ENCODE data around the gene DLEU7.

The DLEU7 gene

DNA sequence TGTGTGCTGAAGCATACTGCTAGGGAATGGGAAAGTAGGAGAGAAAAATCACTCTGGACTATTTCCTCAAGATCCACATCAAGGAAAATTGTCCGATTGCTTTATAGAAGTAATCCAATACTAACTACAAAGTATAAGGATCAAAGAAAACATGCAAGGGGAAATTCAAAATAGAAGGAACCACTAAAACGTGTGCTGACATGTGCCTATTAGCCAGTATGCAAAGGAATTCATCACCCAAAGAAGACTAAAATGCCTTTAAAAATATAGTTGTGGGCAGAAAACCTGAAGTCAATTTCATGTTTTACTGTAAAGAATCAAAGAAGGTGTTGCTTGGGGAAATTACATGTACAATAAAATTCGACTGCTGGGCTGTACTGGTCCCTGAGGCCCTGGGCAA is 14.3 kb downstream of the DLEU7 start:
- H3K36me3 Mint-ChIP-seq = peaks cover 5% of the 10 kb centered on the region

DNA sequence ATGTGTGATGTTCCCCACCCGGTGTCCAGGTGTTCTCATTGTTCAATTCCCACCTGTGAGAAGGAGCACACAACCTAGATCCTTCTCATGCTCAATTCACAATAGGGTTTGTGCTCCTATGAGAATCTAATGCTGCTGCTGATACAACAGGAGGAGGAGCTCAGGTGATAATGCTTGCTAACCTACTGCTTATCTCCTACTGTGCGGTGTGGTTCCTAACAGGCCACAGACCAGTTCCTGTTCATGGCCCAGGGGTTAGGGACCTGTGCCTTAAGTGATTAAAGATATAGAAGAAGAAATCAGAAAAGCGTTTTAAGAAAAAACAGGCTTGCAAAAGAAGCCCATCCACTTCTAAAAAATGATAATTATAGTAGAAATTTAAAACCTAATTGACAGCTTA is 17.5 kb downstream of the DLEU7 start:
- no peak overlapping the region for H3K27ac Mint-ChIP-seq
- H3K36me3 Mint-ChIP-seq = no peaks in the 10 kb centered on the region
- no peaks in the 10 kb centered on the region for H3K4me1 Mint-ChIP-seq (ENCODE audit: low read depth)
- no peak overlapping the region for H3K4me3 Mint-ChIP-seq
- no peaks in the 10 kb centered on the region for H3K9me3 Mint-ChIP-seq (ENCODE audit: low read depth)
- H3K27me3 Mint-ChIP-seq = no peaks in the 10 kb centered on the region

More for the DNA sequence above, 14.3 kb downstream of the DLEU7 start:
- Mint-ChIP-seq H3K27me3 (no peaks in the 10 kb centered on the region), H3K27ac (no peak overlapping the region), H3K4me3 (no peak overlapping the region), H3K4me1 (ENCODE audit: low read depth) (peaks cover 1% of the 10 kb centered on the region), H3K9me3 (ENCODE audit: low read depth) (no peaks in the 10 kb centered on the region)

DNA sequence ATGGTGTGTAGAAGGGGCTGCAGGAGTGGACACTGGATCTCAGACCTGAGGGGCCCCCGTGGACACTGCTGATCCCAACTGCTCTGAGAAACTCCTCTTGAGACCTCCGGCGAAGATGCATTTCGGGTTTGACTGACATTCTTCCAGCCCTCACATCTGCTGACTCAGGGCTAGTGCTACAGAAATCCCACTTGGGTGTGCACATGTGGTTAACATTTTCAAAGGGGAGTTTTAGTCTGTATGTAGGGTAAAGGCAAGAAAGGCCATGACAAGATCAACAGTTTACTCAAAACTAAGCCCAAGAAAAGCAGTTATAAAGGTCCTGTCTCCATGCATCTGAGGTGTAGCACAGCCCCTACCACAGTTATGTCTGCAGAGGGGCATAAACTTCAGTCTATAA is 31.2 kb downstream of the DLEU7 start:
- Mint-ChIP-seq H3K4me1 (ENCODE audit: low read depth) (no peaks in the 10 kb centered on the region), H3K36me3 (peaks cover 3% of the 10 kb centered on the region), H3K9me3 (ENCODE audit: low read depth) (no peaks in the 10 kb centered on the region), H3K4me3 (no peak overlapping the region), H3K27me3 (peaks cover 4% of the 10 kb centered on the region), H3K27ac (no peak overlapping the region)

GRCh38 chr13:50810998-50811397 is 32.5 kb downstream of the DLEU7 start:
- Mint-ChIP-seq H3K36me3 (peaks cover 3% of the 10 kb centered on the region), H3K4me1 (ENCODE audit: low read depth) (no peaks in the 10 kb centered on the region), H3K4me3 (no peak overlapping the region), H3K27me3 (peaks cover 4% of the 10 kb centered on the region), H3K27ac (no peak overlapping the region), H3K9me3 (ENCODE audit: low read depth) (no peaks in the 10 kb centered on the region)

GRCh38 chr13:50810468-50810867 is 33.0 kb downstream of the DLEU7 start:
- Mint-ChIP-seq H3K9me3 (ENCODE audit: low read depth) (peaks cover 3% of the 10 kb centered on the region), H3K27ac (no peak overlapping the region), H3K27me3 (peaks cover 4% of the 10 kb centered on the region), H3K4me3 (no peak overlapping the region), H3K36me3 (peaks cover 3% of the 10 kb centered on the region), H3K4me1 (ENCODE audit: low read depth) (no peaks in the 10 kb centered on the region)

DNA sequence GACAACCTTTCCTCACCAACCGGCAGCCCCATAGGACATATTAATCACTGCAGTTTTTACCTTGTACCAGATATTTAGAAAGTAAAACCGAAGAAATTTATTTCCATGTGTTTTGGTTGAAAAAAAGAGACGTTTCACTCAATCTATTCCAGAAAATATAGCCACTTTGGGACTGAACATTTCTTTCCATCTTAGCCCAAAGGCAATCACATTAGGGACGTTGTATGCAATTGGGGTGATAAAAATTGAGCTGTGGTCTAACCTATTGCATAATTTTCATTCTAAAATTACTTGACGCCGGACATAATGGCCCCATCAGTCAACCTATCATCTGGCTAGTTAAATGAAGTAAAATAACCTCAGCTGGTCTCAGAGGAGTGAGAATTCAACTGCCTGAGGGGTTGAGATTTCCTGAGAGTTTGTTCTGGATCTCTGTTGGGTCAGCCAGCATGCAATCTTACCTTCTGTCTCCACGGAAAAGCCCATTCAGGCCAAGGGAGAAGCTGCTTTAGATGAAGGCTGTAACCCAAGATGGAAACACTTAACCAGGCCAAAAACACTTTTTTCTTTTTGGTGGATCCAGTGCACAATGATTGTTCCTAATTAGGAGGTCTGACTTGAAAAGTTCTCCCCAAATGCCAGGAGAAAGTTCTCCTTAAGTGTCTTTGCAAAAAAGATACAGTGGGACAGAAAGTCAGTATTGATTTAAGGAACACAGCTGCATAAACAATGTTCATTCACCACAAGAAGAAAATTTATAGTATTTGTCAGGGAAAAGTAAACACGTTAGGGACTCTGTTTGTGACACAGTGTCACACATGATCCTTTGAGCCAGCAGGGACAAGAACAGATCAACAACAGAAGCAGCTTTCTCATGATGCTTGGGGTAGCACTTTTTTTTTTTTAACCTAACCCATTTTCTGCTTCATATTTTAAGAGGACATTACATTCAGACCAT is 34.1 kb downstream of the DLEU7 start:
- H3K27ac Mint-ChIP-seq = no peak overlapping the region

GRCh38 chr13:50805805-50806204 is 37.7 kb downstream of the DLEU7 start:
- Mint-ChIP-seq H3K36me3 (peaks cover 3% of the 10 kb centered on the region), H3K4me1 (ENCODE audit: low read depth) (peaks cover 3% of the 10 kb centered on the region), H3K27ac (no peak overlapping the region), H3K9me3 (ENCODE audit: low read depth) (peaks cover 4% of the 10 kb centered on the region), H3K4me3 (no peak overlapping the region), H3K27me3 (peaks cover 3% of the 10 kb centered on the region)

More for the DNA sequence above, 34.1 kb downstream of the DLEU7 start:
- peaks cover 4% of the 10 kb centered on the region for H3K27me3 Mint-ChIP-seq
- H3K9me3 Mint-ChIP-seq (ENCODE audit: low read depth) = peaks cover 4% of the 10 kb centered on the region
- H3K4me3 Mint-ChIP-seq = no peak overlapping the region
- H3K36me3 Mint-ChIP-seq = peaks cover 3% of the 10 kb centered on the region
- no peaks in the 10 kb centered on the region for H3K4me1 Mint-ChIP-seq (ENCODE audit: low read depth)

GRCh38 chr13:50801087-50801931 is 42.2 kb downstream of the DLEU7 start:
- no peaks in the 10 kb centered on the region for H3K27me3 Mint-ChIP-seq
- peaks cover 3% of the 10 kb centered on the region for H3K4me1 Mint-ChIP-seq (ENCODE audit: low read depth)
- no peaks in the 10 kb centered on the region for H3K36me3 Mint-ChIP-seq
- H3K4me3 Mint-ChIP-seq = no peak overlapping the region
- H3K27ac Mint-ChIP-seq = no peak overlapping the region
- peaks cover 4% of the 10 kb centered on the region for H3K9me3 Mint-ChIP-seq (ENCODE audit: low read depth)

- no peak overlapping the region for H3K27ac Mint-ChIP-seq
- no peaks in the 10 kb centered on the region for H3K36me3 Mint-ChIP-seq
- no peak overlapping the region for H3K4me3 Mint-ChIP-seq
- H3K9me3 Mint-ChIP-seq (ENCODE audit: low read depth) = no peaks in the 10 kb centered on the region
- H3K4me1 Mint-ChIP-seq (ENCODE audit: low read depth) = peaks cover 3% of the 10 kb centered on the region
- no peaks in the 10 kb centered on the region for H3K27me3 Mint-ChIP-seq
Measured at GRCh38 chr13:50800091-50800739, 43.3 kb downstream of the DLEU7 start.

DNA sequence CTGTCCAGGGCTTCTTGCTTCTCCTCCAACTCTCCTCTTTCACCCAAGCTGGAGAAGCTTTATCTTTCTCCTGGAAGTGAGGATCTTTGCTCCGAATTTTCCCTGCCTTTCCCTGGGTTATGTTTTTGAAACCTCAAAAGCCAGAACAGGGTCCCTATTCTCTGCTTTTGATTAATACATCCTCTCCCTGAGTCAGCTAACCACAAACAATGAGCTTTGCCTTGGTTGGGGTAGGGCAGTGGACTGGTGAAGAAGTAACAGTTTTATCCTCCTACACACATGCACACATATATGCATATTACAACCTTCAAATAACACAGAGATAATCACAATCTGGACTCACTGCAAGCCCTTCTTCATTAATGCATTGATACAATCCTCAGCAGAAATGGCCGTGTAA is 44.6 kb downstream of the DLEU7 start:
- Mint-ChIP-seq H3K4me3 (no peak overlapping the region), H3K9me3 (ENCODE audit: low read depth) (no peaks in the 10 kb centered on the region), H3K27ac (no peak overlapping the region), H3K4me1 (ENCODE audit: low read depth) (peaks cover 3% of the 10 kb centered on the region), H3K36me3 (peaks cover 3% of the 10 kb centered on the region), H3K27me3 (no peaks in the 10 kb centered on the region)

DNA sequence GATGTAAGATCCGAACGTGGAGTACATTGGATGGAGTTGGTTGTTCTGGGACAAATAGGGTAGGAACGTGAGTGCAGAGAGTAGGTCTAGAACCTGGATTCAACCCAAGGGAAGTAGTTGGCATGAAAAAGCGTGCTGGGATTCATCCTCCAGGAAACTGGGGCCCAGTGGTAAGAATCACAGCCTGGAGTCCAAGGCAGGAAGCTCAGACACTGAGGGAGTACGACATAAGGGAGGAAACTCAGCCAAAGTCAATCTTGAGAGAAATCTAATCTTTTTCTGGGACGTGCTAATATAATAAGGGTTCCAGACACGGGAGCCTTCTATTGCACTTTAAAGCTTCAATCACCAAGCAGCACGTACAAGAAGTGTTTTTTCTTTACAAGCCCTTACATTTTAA is 46.4 kb downstream of the DLEU7 start:
- Mint-ChIP-seq H3K4me1 (ENCODE audit: low read depth) (peaks cover 3% of the 10 kb centered on the region), H3K27ac (no peak overlapping the region), H3K9me3 (ENCODE audit: low read depth) (peaks cover 3% of the 10 kb centered on the region), H3K27me3 (no peaks in the 10 kb centered on the region), H3K36me3 (peaks cover 3% of the 10 kb centered on the region), H3K4me3 (no peak overlapping the region)

DNA sequence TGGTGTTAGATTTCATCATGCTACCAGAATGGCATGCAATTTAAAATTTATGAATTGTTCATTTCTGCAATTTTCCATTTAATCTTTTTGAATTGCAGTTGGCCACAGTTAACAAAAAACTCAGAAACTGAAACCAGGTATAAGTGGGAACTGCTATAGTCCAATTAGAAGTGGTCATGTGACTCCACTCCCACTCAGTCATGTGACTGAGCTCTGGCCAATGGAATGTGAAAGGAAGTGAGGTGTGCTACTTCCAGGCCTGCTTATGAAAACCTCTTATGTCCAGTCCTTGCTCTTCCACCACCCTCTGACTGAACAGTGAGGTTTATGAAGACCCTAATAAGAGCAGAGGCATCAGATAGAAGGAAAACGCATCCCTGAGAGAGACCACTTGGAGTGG is 47.0 kb downstream of the DLEU7 start:
- Mint-ChIP-seq H3K9me3 (ENCODE audit: low read depth) (peaks cover 3% of the 10 kb centered on the region), H3K4me1 (ENCODE audit: low read depth) (peaks cover 2% of the 10 kb centered on the region), H3K27me3 (no peaks in the 10 kb centered on the region), H3K4me3 (no peak overlapping the region), H3K27ac (no peak overlapping the region), H3K36me3 (peaks cover 3% of the 10 kb centered on the region)

DNA sequence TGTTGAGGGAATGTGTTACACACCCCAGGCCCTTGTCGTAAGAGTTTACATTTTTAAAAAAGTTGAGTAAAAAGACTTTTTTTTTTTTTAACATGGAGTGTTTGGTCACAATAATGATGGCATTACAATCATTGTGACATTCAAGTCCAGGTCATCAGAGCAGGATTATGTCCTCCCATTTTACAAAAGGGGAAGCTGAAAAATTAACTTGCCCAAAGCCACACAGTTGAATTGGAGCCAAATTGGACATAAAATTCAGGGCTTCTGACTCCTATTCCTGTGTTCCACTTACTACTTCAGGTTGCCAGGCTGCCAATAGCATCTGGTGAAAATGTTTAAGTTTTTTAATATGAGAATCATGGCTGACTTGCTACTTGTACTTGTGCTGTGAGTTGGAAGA is 49.3 kb downstream of the DLEU7 start:
- H3K27me3 Mint-ChIP-seq = no peaks in the 10 kb centered on the region
- peaks cover 3% of the 10 kb centered on the region for H3K36me3 Mint-ChIP-seq
- no peaks in the 10 kb centered on the region for H3K4me1 Mint-ChIP-seq (ENCODE audit: low read depth)
- H3K27ac Mint-ChIP-seq = no peak overlapping the region
- no peak overlapping the region for H3K4me3 Mint-ChIP-seq
- peaks cover 3% of the 10 kb centered on the region for H3K9me3 Mint-ChIP-seq (ENCODE audit: low read depth)

- peaks cover 3% of the 10 kb centered on the region for H3K36me3 Mint-ChIP-seq
- H3K4me3 Mint-ChIP-seq = no peak overlapping the region
- H3K27me3 Mint-ChIP-seq = no peaks in the 10 kb centered on the region
Measured at GRCh38 chr13:50793026-50793425, 50.5 kb downstream of the DLEU7 start.

More at GRCh38 chr13:50793026-50793425, 50.5 kb downstream of the DLEU7 start:
- Mint-ChIP-seq H3K27ac (no peak overlapping the region), H3K9me3 (ENCODE audit: low read depth) (peaks cover 3% of the 10 kb centered on the region), H3K4me1 (ENCODE audit: low read depth) (no peaks in the 10 kb centered on the region)

Measured in activated naive CD8-positive, alpha-beta T cell (primary cell).